Psoas muscle (tissue), 8 donors: ENCODE measurements around the gene IKZF1. TPM values are rescaled to one million over a fixed set of nuclear protein-coding genes. Genes with fewer than 3 reads are reported as not detected.

Experiments
- ATAC-seq, 4 donors: fragments of 200-7000 bp; cut with Tn5 transposase; one replicate each; pipeline ENCODE4 v1.9.1; 2020; ENCODE audit warnings: moderate library complexity in 3 of 4, mild to moderate bottlenecking in 2 of 4
- DNase-seq, 2 donors: peaks; one replicate each; pipeline ENCODE4 v3.0.0-alpha.2; 2020
- H3K27ac ChIP-seq: fragments of 200-600 bp; one replicate; pipeline ENCODE4 v1.8.0; 2022
- H3K27me3 ChIP-seq, 3 donors: fragments of 200-600 bp in 1 of 3; one replicate each; pipeline versions ENCODE4 v1.6.1 to v1.8.0; 2013 to 2022; ENCODE audit warnings: low read length in 2 of 3, mild to moderate bottlenecking in 2 of 3, moderate library complexity in 1 of 3; ENCODE audit not compliant: insufficient read depth in 3 of 3
- H3K36me3 ChIP-seq, 2 donors: fragments of 200-600 bp in 1 of 2; one replicate each; pipeline versions ENCODE4 v1.6.1 to v1.8.0; 2013 to 2022; ENCODE audit warnings: low read depth in 1 of 2, mild to moderate bottlenecking in 1 of 2, moderate library complexity in 1 of 2; ENCODE audit not compliant: insufficient read depth in 1 of 2
- H3K4me1 ChIP-seq: fragments of 200-600 bp; one replicate; pipeline ENCODE4 v1.8.0; 2022
- H3K4me3 ChIP-seq: fragments of 200-600 bp; one replicate; pipeline ENCODE4 v1.8.0; 2022; ENCODE audit warnings: mild to moderate bottlenecking
- H3K9me3 ChIP-seq: fragments of 200-600 bp; one replicate; pipeline ENCODE4 v1.8.0; 2022
- WGBS, 3 donors: extraction: QIAGEN DNeasy Blood & Tissue Kit; methylation state at CpG; one replicate each; pipeline versions ENCODE4 v1.1.6 to v1.1.7; 2013; 5-methylcytosine and 5-hydroxymethylcytosine counted together
- intact Hi-C, 2 donors: fragments of 100-400 bp; cut with DNase I; formaldehyde crosslinking; loops; one replicate each; pipeline versions ENCODE4 v1.11.0 to v1.14.2; 2022
- polyA plus RNA-seq, 3 donors: library from polyadenylated mRNA; stranded (reverse); fragments of 200-250 nt; gene quantifications; one replicate each; pipeline ENCODE4 v1.2.3, GENCODE V29; 2013
- total RNA-seq, 4 donors: library from RNA; stranded (reverse); fragmentation: NEBNext Ultra II Directional in 2 of 4; extraction: Animal tissue kit (Norgen Biotek cat#: 25700) in 2 of 4; gene quantifications; one replicate each; pipeline versions ENCODE4 v1.2.1 to v1.2.4, GENCODE V29; 2021 to 2023
- TF ChIP-seq, protein P1 (sequence below): fragments of 200-600 bp; IDR thresholded peaks from one replicate; pipeline ENCODE4 v1.8.0; 2022; ENCODE audit warnings: antibody characterized with exemption
- donor health status: healthy with polysubstance abuse.
- donor health status: DM: no; HTN: no; CAD: no; lungs with moderate emphysema.
- donor health status: Bipolar disorder and iron deficiency.
- donor health status: healthy.
- donor health status: DM: yes; HTN: yes; CAD: no.
- donor health status: DM: no; HTN: no; CAD: no.
- donor health status: DM: no; HTN: no; CAD: no.
- donor health status: DM: yes; HTN: yes; CAD: no.

The IKZF1 gene
- total and polyA plus RNA-seq, 7 donors = 0.18 to 2.0 (median 1.1) TPM

DNA sequence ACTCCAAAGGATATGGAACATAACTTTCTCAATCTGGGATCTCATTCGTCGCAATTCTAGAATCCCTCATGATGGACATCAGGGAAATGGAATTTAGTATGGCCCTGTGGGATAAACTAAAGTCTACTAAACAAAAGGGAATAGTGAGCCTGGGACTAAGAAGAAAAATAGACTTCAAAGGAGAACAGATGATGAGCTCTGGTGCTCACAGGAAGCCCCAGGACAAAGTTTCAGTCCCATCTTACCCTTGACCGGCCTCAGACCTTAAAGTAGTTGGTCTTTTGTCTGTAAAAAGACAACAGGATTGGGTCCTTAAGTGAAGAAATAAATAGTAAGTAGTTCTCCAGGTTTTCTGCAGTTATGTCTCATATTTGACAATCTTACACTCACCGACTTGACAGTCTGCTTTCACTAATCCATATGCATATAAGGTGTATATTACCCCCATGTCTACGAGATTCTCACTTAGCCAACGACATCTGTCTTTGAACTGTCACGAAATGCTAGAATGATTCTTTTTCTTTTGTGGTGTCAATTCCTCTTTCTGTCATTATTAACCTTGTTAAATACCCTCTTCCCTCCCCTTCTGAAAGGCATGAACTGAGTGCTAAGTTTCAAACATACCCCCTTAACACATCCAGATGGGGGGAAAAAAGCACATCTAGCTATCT is 10.9 kb upstream of the IKZF1 start:
- Histone ChIP-seq H3K4me3 (no peak overlapping the region), H3K36me3 (no peaks in the 10 kb centered on the region), H3K27me3 (peaks cover 0 to 5% (median 0%) of the 10 kb centered on the region in 3 donors), H3K27ac (no peak overlapping the region), H3K9me3 (no peaks in the 10 kb centered on the region), H3K4me1 (no peaks in the 10 kb centered on the region)
- intact Hi-C loops = no loop called here
- ATAC-seq = no peak
- no peak for DNase-seq
- WGBS, 3 donors = 80 to 82% (median 82%) methylated on average over 7 of the region's 7 CpGs
- TF ChIP-seq, protein P1, sequence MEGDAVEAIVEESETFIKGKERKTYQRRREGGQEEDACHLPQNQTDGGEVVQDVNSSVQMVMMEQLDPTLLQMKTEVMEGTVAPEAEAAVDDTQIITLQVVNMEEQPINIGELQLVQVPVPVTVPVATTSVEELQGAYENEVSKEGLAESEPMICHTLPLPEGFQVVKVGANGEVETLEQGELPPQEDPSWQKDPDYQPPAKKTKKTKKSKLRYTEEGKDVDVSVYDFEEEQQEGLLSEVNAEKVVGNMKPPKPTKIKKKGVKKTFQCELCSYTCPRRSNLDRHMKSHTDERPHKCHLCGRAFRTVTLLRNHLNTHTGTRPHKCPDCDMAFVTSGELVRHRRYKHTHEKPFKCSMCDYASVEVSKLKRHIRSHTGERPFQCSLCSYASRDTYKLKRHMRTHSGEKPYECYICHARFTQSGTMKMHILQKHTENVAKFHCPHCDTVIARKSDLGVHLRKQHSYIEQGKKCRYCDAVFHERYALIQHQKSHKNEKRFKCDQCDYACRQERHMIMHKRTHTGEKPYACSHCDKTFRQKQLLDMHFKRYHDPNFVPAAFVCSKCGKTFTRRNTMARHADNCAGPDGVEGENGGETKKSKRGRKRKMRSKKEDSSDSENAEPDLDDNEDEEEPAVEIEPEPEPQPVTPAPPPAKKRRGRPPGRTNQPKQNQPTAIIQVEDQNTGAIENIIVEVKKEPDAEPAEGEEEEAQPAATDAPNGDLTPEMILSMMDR = no peak

DNA sequence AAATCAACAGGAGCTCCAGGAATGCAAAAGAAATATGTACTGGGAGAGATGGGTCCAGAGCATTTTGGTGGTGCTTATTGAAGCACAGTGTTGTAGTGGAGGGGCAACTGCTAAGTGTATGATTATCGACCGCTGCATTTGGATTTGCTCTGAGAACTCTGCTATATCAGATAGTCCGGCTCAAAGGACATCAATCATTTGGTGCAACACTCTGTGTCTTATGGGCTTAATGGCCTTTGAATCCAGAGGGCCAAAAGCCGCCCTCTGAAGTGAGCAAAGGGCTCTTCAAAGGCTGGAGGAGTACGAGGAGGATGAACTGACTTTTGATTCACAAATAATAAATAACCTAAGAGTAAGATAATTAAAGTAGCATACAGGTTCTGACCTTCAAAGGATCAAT is 9.4 kb upstream of the IKZF1 start:
- WGBS, 3 donors = 63 to 68% (median 66%) methylated on average over 5 of the region's 5 CpGs
- H3K27me3 ChIP-seq = peaks cover 0 to 17% (median 0%) of the 10 kb centered on the region in 3 donors
- intact Hi-C loops = no loop called here

DNA sequence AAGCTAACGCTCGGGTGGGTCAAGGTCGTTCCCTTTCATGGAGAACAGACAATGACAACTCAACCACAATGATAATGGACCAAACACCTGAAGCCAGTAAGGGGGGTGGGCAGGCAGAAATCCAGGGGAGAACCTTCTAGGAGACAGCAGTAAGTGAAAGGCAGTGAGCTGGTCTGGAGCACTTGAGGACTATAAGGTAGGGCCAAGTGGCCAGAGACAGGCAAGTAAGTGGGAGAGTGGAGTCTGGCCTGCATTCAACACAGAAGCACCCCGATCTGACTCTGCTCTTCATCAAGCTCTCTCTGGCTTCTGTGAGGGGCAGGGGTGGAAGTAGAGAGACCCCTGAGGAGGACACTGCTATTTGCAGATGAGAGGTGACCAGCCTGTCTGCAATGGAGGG is 7.7 kb upstream of the IKZF1 start:
- 78 to 85% (median 84%) methylated on average over 4 of the region's 4 CpGs for WGBS, 3 donors
- intact Hi-C loops = no loop called here
- no peak overlapping the region for H3K4me3 ChIP-seq
- no peaks in the 10 kb centered on the region for H3K36me3 ChIP-seq
- no peak overlapping the region for H3K27ac ChIP-seq
- H3K27me3 ChIP-seq = peaks cover 0 to 26% (median 0%) of the 10 kb centered on the region in 3 donors
- no peak for ATAC-seq
- no peaks in the 10 kb centered on the region for H3K9me3 ChIP-seq
- H3K4me1 ChIP-seq = no peaks in the 10 kb centered on the region
- TF ChIP-seq, protein P1 = no peak
- DNase-seq = no peak

More for the DNA sequence above, 9.4 kb upstream of the IKZF1 start:
- H3K4me1 ChIP-seq = no peaks in the 10 kb centered on the region
- no peak overlapping the region for H3K4me3 ChIP-seq
- no peaks in the 10 kb centered on the region for H3K9me3 ChIP-seq
- DNase-seq (no peak), ATAC-seq (no peak)
- H3K36me3 ChIP-seq = no peaks in the 10 kb centered on the region
- H3K27ac ChIP-seq = no peak overlapping the region
- TF ChIP-seq, protein P1 = no peak

DNA sequence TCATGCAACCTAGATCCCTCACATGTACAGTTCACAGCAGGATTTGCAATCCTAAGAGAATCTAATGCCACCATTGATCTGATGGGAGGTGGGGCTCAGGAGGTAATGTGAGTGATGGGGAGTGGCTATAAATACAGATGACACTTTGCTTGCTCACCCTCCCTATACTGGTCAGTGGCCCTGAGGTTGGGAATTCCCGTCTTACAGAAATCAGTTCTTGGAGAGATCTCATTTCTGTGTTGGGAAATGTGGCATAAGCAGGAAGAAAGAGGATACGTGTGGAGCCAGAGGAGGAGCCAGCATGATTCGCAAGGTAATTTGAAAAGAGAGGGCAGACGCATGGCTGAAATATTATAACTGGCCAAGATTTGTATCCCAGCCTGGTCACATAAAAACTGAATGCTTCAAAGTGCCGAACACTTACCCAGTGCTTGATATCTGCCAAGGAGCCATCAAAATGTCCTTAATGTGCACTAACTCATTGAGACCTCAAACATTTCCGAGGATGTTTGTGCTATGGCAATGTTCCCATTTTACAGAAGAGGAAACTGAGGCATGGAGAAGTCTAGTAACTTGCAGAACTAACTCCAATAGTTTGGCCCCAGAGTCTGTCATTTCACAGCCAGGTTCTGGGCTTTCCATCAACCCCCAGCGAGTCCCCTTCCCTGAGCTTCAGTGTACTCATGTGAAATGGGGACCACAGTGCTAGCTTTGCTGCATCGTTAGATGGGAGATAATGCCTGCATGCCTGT is 5.5 kb upstream of the IKZF1 start:
- no peak for DNase-seq
- Histone ChIP-seq H3K9me3 (no peaks in the 10 kb centered on the region), H3K4me1 (no peaks in the 10 kb centered on the region), H3K27me3 (peaks cover 0 to 44% (median 7%) of the 10 kb centered on the region in 3 donors), H3K4me3 (no peak overlapping the region), H3K36me3 (no peaks in the 10 kb centered on the region), H3K27ac (no peak overlapping the region)
- 71 to 72% (median 72%) methylated on average over 8 of the region's 8 CpGs for WGBS, 3 donors
- no peak for ATAC-seq
- TF ChIP-seq, protein P1 = no peak
- intact Hi-C loops = no loop called here
